T-helper 1 cell treated with Interleukin-12 subunit alpha and Interleukin-12 subunit beta and Interleukin-4 antibody, amounts not matched to agents 30 μg/mL and 1 μg/mL, for 36 hours (primary cell): Measurements from ENCODE around the gene CAMK2D.

Experiments used
- H3K27ac Mint-ChIP-seq: one replicate; pipeline ENCODE4 v1.8.0; 2021; ENCODE audit warnings: mild to moderate bottlenecking, mixed read lengths
- H3K27me3 Mint-ChIP-seq: one replicate; pipeline ENCODE4 v1.8.0; 2021; ENCODE audit warnings: low read depth, mixed read lengths
- H3K36me3 Mint-ChIP-seq: one replicate; pipeline ENCODE4 v1.8.0; 2021; ENCODE audit warnings: low read depth, mixed read lengths
- H3K4me1 Mint-ChIP-seq: one replicate; pipeline ENCODE4 v1.8.0; 2021; ENCODE audit warnings: low read depth, mixed read lengths
- H3K4me3 Mint-ChIP-seq: one replicate; pipeline ENCODE4 v1.8.0; 2021; ENCODE audit warnings: mild to moderate bottlenecking, moderate library complexity, mixed read lengths
- H3K9me3 Mint-ChIP-seq: one replicate; pipeline ENCODE4 v1.8.0; 2021; ENCODE audit warnings: mixed read lengths

Gene CAMK2D

DNA sequence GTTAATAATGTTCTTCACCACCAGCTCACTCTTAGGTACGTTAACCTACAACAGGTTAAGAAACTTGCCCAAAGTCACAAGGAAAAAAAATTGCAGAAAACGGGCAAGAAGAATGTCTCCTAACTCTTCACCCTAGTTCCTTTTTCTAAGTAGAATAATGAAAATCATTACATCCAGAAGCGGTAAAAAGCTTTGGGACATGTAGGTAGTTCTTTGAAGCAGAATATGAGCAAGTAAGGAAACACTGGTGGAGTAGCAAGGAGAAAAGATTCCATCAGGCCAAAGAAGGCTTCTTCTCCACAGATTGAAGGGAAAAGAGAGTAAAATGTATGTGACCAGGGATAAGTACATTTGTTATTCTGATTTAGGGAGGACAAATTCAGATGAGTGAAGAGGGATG is 4.1 kb downstream of the CAMK2D start:
- Mint-ChIP-seq H3K36me3 (peaks cover 32% of the 10 kb centered on the region), H3K27ac (peak overlapping the region; percentile 84), H3K4me1 (peaks cover 43% of the 10 kb centered on the region), H3K9me3 (no peaks in the 10 kb centered on the region), H3K4me3 (peak overlapping the region; percentile 97), H3K27me3 (peaks cover 3% of the 10 kb centered on the region)

GRCh38 chr4:113756005-113756410 is 5.5 kb downstream of the CAMK2D start:
- Mint-ChIP-seq H3K27ac (peak overlapping the region; percentile 70), H3K4me3 (peak overlapping the region; percentile 46), H3K4me1 (peaks cover 42% of the 10 kb centered on the region), H3K36me3 (peaks cover 36% of the 10 kb centered on the region), H3K9me3 (no peaks in the 10 kb centered on the region), H3K27me3 (no peaks in the 10 kb centered on the region)

DNA sequence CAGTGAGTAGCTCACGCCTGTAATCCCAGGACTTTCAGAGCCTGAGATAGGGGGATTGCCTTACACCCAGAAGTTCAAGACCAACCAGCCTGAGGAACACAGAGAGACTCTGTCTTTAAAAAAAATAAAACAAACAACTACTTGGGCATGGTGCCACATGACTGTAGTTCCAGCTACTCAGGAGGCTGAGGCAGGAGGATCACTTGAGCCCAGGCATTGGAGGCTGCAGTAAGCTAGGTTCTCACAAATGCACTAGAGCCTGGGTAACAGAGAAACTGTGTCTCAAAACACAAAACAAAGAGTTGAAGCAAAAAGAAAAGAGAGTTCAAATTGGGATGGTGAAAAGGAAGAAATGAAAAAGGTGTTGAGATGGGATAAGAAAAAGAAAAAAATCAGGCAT is 10.8 kb downstream of the CAMK2D start:
- Mint-ChIP-seq H3K36me3 (peaks cover 31% of the 10 kb centered on the region), H3K9me3 (no peaks in the 10 kb centered on the region), H3K27ac (no peak overlapping the region), H3K4me1 (peaks cover 25% of the 10 kb centered on the region), H3K27me3 (no peaks in the 10 kb centered on the region), H3K4me3 (no peak overlapping the region)

- H3K4me3 Mint-ChIP-seq, result no peak overlapping the region
- no peaks in the 10 kb centered on the region for H3K27me3 Mint-ChIP-seq
- H3K36me3 Mint-ChIP-seq, result peaks cover 33% of the 10 kb centered on the region
- H3K4me1 Mint-ChIP-seq, result peaks cover 20% of the 10 kb centered on the region
- H3K9me3 Mint-ChIP-seq, result no peaks in the 10 kb centered on the region
- H3K27ac Mint-ChIP-seq, result no peak overlapping the region
These were observed 11.2 kb downstream of the CAMK2D start for GRCh38 chr4:113750296-113750695.

GRCh38 chr4:113749178-113749577 is 12.4 kb downstream of the CAMK2D start:
- Mint-ChIP-seq H3K4me3 (no peak overlapping the region), H3K4me1 (peaks cover 17% of the 10 kb centered on the region), H3K36me3 (peaks cover 33% of the 10 kb centered on the region), H3K27ac (no peak overlapping the region), H3K27me3 (no peaks in the 10 kb centered on the region), H3K9me3 (no peaks in the 10 kb centered on the region)

DNA sequence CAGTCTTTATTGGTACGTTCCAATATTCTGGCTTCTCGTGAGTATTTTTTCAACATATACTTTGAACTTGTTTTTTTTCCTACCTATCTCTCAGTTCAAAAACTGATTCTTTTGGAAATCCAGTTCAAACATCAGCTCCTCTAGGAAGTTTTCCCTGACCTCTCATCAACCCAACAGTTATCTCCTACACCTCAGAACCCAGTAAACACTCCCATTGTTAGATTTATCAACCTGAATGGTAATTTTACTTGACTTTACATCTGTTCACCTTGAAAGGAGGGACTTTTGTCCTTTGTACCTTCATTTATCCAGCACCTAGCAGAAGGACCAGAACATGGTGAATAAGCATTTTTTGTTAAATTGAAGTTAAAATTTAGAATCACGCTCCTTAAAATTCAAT is 13.6 kb downstream of the CAMK2D start:
- no peaks in the 10 kb centered on the region for H3K9me3 Mint-ChIP-seq
- H3K27ac Mint-ChIP-seq, result no peak overlapping the region
- peaks cover 30% of the 10 kb centered on the region for H3K36me3 Mint-ChIP-seq
- H3K27me3 Mint-ChIP-seq, result no peaks in the 10 kb centered on the region
- no peak overlapping the region for H3K4me3 Mint-ChIP-seq
- peaks cover 17% of the 10 kb centered on the region for H3K4me1 Mint-ChIP-seq

GRCh38 chr4:113745711-113746110 is 15.8 kb downstream of the CAMK2D start:
- H3K36me3 Mint-ChIP-seq, result peaks cover 29% of the 10 kb centered on the region
- H3K9me3 Mint-ChIP-seq, result no peaks in the 10 kb centered on the region
- no peaks in the 10 kb centered on the region for H3K27me3 Mint-ChIP-seq
- no peak overlapping the region for H3K27ac Mint-ChIP-seq
- no peak overlapping the region for H3K4me3 Mint-ChIP-seq
- H3K4me1 Mint-ChIP-seq, result peaks cover 15% of the 10 kb centered on the region

- H3K4me1 Mint-ChIP-seq, result peaks cover 15% of the 10 kb centered on the region
- peaks cover 27% of the 10 kb centered on the region for H3K36me3 Mint-ChIP-seq
- H3K27me3 Mint-ChIP-seq, result no peaks in the 10 kb centered on the region
- no peak overlapping the region for H3K4me3 Mint-ChIP-seq
- H3K9me3 Mint-ChIP-seq, result no peaks in the 10 kb centered on the region
- no peak overlapping the region for H3K27ac Mint-ChIP-seq
These were observed 16.8 kb downstream of the CAMK2D start for GRCh38 chr4:113744667-113745240.

- Mint-ChIP-seq H3K4me3 (no peak overlapping the region), H3K27ac (no peak overlapping the region), H3K27me3 (no peaks in the 10 kb centered on the region), H3K4me1 (peaks cover 23% of the 10 kb centered on the region), H3K9me3 (no peaks in the 10 kb centered on the region), H3K36me3 (peaks cover 32% of the 10 kb centered on the region)
These were observed 17.8 kb downstream of the CAMK2D start for GRCh38 chr4:113743690-113744089.

DNA sequence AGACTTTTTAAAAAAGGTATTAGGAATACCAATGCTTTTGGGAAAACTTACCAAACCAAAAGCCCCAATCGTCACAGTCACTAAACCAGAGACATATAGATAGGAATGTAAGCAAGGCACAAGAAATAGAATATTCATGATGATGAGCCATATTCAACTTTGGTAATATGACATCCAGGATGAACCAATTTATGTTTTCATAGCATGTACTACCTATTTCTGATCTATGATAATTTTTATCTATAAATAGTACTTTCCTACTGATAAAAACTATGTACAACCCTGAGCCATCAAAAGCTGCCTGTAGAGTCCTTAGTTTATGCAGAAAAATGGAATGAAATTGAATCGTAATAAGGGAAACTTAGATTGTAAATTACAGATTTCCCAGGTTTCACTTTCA is 18.9 kb downstream of the CAMK2D start:
- H3K36me3 Mint-ChIP-seq, result peaks cover 25% of the 10 kb centered on the region
- H3K9me3 Mint-ChIP-seq, result no peaks in the 10 kb centered on the region

DNA sequence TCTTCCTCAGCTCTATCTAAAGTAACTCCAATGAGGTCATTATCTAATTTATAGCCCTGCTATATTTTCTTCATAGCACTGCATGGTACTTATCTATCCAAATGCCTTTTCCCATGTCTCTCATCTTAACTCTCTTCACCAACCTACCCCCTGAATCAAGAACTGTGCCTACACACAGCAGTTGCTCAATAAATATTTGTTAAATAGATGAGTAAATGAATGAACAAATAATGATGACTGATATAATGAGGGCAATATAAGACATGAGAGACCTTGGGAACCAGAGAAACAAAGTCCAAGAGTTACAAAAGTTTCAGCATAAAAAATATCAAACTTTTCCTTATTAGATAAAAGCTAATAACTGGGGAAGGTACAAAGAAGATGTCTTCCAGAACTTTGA is 19.6 kb downstream of the CAMK2D start:
- H3K36me3 Mint-ChIP-seq, result peaks cover 27% of the 10 kb centered on the region
- H3K9me3 Mint-ChIP-seq, result no peaks in the 10 kb centered on the region
- H3K4me3 Mint-ChIP-seq, result no peak overlapping the region
- no peak overlapping the region for H3K27ac Mint-ChIP-seq
- H3K4me1 Mint-ChIP-seq, result peaks cover 23% of the 10 kb centered on the region
- H3K27me3 Mint-ChIP-seq, result no peaks in the 10 kb centered on the region

More for the DNA sequence above, 18.9 kb downstream of the CAMK2D start:
- Mint-ChIP-seq H3K27ac (no peak overlapping the region), H3K27me3 (no peaks in the 10 kb centered on the region), H3K4me1 (peaks cover 20% of the 10 kb centered on the region), H3K4me3 (no peak overlapping the region)

- Mint-ChIP-seq H3K4me1 (peaks cover 28% of the 10 kb centered on the region), H3K27ac (no peak overlapping the region), H3K4me3 (no peak overlapping the region), H3K36me3 (peaks cover 29% of the 10 kb centered on the region), H3K9me3 (no peaks in the 10 kb centered on the region), H3K27me3 (no peaks in the 10 kb centered on the region)
These were observed 20.6 kb downstream of the CAMK2D start for GRCh38 chr4:113740857-113741379.

- H3K36me3 Mint-ChIP-seq, result peaks cover 34% of the 10 kb centered on the region
- no peaks in the 10 kb centered on the region for H3K27me3 Mint-ChIP-seq
- no peak overlapping the region for H3K27ac Mint-ChIP-seq
- H3K4me3 Mint-ChIP-seq, result no peak overlapping the region
- H3K9me3 Mint-ChIP-seq, result peaks cover 3% of the 10 kb centered on the region
- H3K4me1 Mint-ChIP-seq, result peaks cover 29% of the 10 kb centered on the region
These were observed 22.3 kb downstream of the CAMK2D start for GRCh38 chr4:113739197-113739596.

GRCh38 chr4:113738251-113738650 is 23.3 kb downstream of the CAMK2D start:
- peaks cover 3% of the 10 kb centered on the region for H3K9me3 Mint-ChIP-seq
- H3K4me1 Mint-ChIP-seq, result peaks cover 35% of the 10 kb centered on the region
- peaks cover 34% of the 10 kb centered on the region for H3K36me3 Mint-ChIP-seq
- no peaks in the 10 kb centered on the region for H3K27me3 Mint-ChIP-seq
- no peak overlapping the region for H3K4me3 Mint-ChIP-seq
- H3K27ac Mint-ChIP-seq, result no peak overlapping the region

GRCh38 chr4:113733685-113734084 is 27.9 kb downstream of the CAMK2D start:
- Mint-ChIP-seq H3K27me3 (no peaks in the 10 kb centered on the region), H3K27ac (no peak overlapping the region), H3K9me3 (peaks cover 3% of the 10 kb centered on the region), H3K4me3 (no peak overlapping the region), H3K36me3 (peaks cover 26% of the 10 kb centered on the region), H3K4me1 (peaks cover 34% of the 10 kb centered on the region)
